ENCODE data around the gene KLHL7. TPM values are rescaled to one million over a fixed set of nuclear protein-coding genes. Genes with fewer than 3 reads are reported as not detected.

Gene KLHL7
- total RNA-seq, 1 experiment from 2014 or later: 20.6 TPM

- no peak overlapping the region for H3K27ac ChIP-seq (ENCODE audit: low read depth, low read length)
- ChIA-PET RAD21 (ENCODE audit: low non-redundant PET in 1 of 2, low total read pairs in 2 of 2, uncharacterized antibody in 2 of 2, unreplicated experiment in 2 of 2) (no interaction called here), CTCF (interaction anchor here (1.0 to 2.2 kb wide), 5 partner anchors 85 to 361 kb away, joined by 3 to 12 read pairs (median 7); no protein-coding TSS in a partner anchor), POLR2A (interaction anchor here (1.1 kb wide), 1 partner anchor 89 kb away, joined by 4 read pairs; no protein-coding TSS in a partner anchor)
- H3K4me1 ChIP-seq (ENCODE audit: control insufficient read depth in 1 of 2, insufficient read depth in 2 of 2, low read length in 2 of 2): peaks cover 5 to 14% of the 10 kb centered on the region in 2 experiments; a peak in 3 of 4 replicates
- H3K27me3 ChIP-seq (ENCODE audit: insufficient read depth, low read length): no peaks in the 10 kb centered on the region
- ATAC-seq: no peak
- no peaks in the 10 kb centered on the region for H4K20me1 ChIP-seq (ENCODE audit: insufficient read depth)
- H3K9ac ChIP-seq (ENCODE audit: low read length): no peak overlapping the region
- no TSS peak for BruUV-seq (replicated peaks)
- peak overlapping the region; percentile 68; the same call in 1 of the 2 replicates for H3K4me2 ChIP-seq (ENCODE audit: low read length)
- no peaks in the 10 kb centered on the region for H3K9me2 ChIP-seq (ENCODE audit: insufficient read depth)
- H3K36me3 ChIP-seq (ENCODE audit: control insufficient read depth in 1 of 2, insufficient read depth in 2 of 2, low read length in 2 of 2): peaks cover 28 to 30% of the 10 kb centered on the region in 2 experiments
- TF ChIP-seq ELF1 (IDR thresholded peaks at IDR 0.05; ENCODE audit: borderline replicate concordance, low read depth) (no peak), ZFX (IDR thresholded peaks at IDR 0.05) (no peak), SIN3A (IDR thresholded peaks at IDR 0.05; ENCODE audit: low read depth) (no peak), POLR2AphosphoS5 (IDR thresholded peaks at IDR 0.05; ENCODE audit: low read depth, low read length) (no peak), SRF (IDR thresholded peaks at IDR 0.05; ENCODE audit: low read depth) (no peak), FOSL1 (IDR thresholded peaks at IDR 0.05; ENCODE audit: low read depth) (no peak), EGR1 (IDR thresholded peaks at IDR 0.05; ENCODE audit: low read depth) (no peak), CTCF (IDR thresholded peaks at IDR 0.05 in 2 of 3, conservative IDR thresholded peaks at IDR 0.05 in 1 of 3; ENCODE audit: borderline replicate concordance in 1 of 3, insufficient read depth in 1 of 3, low read depth in 2 of 3, low read length in 2 of 3) (no peak), MAX (IDR thresholded peaks at IDR 0.05) (no peak), TCF7L2 (IDR thresholded peaks at IDR 0.05; ENCODE audit: borderline replicate concordance, extremely low read depth, insufficient read depth, insufficient read length) (no peak), ZBTB33 (IDR thresholded peaks at IDR 0.05; ENCODE audit: extremely low read depth, insufficient replicate concordance, low read length) (no peak), CEBPB (IDR thresholded peaks at IDR 0.05; ENCODE audit: low read depth) (no peak), JUND (IDR thresholded peaks at IDR 0.05) (no peak), YY1 (IDR thresholded peaks at IDR 0.05; ENCODE audit: extremely low read depth, insufficient replicate concordance, low read depth, low read length) (no peak), POLR2A (IDR thresholded peaks at IDR 0.05; ENCODE audit: borderline replicate concordance, extremely low read depth, insufficient read depth, insufficient read length) (no peak), ZNF274 (IDR thresholded peaks at IDR 0.05; ENCODE audit: low read depth, low read length) (no peak), EZH2 (IDR thresholded peaks at IDR 0.05) (no peak), EZH2phosphoT487 (IDR thresholded peaks at IDR 0.05; ENCODE audit: borderline replicate concordance) (no peak), SP1 (IDR thresholded peaks at IDR 0.05; ENCODE audit: low read depth) (no peak), RAD21 (IDR thresholded peaks at IDR 0.05; ENCODE audit: low read depth) (no peak)
- DNase-seq (ENCODE audit: low read depth, low spot score): no peak
- no peak overlapping the region for H3K4me3 ChIP-seq (replicated peaks in 1 of 2; ENCODE audit: low read depth in 1 of 2, low read length in 2 of 2)
- intact Hi-C loops (cut with micrococcal nuclease): loop anchor here (5.0 kb wide), 1 partner anchor 77 kb away; the partner anchor contains the start of gene KLHL7
- no peaks in the 10 kb centered on the region for H3K9me3 ChIP-seq (ENCODE audit: control insufficient read depth in 1 of 2, insufficient read depth in 1 of 2, low read depth in 1 of 2, low read length in 2 of 2)
- no peak overlapping the region for H2AFZ ChIP-seq (ENCODE audit: low read depth, low read length, poor library complexity, severe bottlenecking)
- H3K79me2 ChIP-seq (ENCODE audit: insufficient read depth, low read length): peaks cover 74% of the 10 kb centered on the region
These were observed 78.7 kb downstream of the KLHL7 start for GRCh38 chr7:23184291-23184690.

Measured in HCT116 (cell line).